ENCODE measurements around the gene NMT1. TPM values are rescaled to one million over a fixed set of nuclear protein-coding genes. Genes with fewer than 3 reads are reported as not detected.

Gene NMT1
- total and polyA plus RNA-seq, 2 of the 13 experiments (the other 11 are each of a cell fraction or from before 2014, with no cell fraction given): 75.7 to 142 TPM

DNA sequence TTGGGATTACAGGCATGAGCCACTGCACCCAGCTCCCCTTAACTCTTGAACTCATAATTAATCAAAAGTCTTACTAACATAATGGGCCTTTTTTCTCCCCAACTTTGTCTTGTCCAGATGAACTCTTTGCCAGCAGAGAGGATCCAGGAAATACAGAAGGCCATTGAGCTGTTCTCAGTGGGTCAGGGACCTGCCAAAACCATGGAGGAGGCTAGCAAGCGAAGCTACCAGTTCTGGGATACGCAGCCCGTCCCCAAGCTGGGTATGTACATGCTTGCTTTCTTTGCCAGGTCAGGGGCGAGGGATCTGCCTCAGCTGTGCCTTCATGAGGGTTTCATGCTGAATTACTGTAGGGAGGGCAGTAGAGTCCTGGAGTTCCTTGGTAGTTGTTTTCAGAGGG lies 25.3 kb downstream of the NMT1 start:
- WGBS (ENCODE audit: low lambda C conversion rate): 95% methylated on average over 4 of the region's 4 CpGs
- H3K9ac ChIP-seq (ENCODE audit: insufficient read depth, low read depth, low read length): no peak overlapping the region
- TF ChIP-seq, protein P1, sequence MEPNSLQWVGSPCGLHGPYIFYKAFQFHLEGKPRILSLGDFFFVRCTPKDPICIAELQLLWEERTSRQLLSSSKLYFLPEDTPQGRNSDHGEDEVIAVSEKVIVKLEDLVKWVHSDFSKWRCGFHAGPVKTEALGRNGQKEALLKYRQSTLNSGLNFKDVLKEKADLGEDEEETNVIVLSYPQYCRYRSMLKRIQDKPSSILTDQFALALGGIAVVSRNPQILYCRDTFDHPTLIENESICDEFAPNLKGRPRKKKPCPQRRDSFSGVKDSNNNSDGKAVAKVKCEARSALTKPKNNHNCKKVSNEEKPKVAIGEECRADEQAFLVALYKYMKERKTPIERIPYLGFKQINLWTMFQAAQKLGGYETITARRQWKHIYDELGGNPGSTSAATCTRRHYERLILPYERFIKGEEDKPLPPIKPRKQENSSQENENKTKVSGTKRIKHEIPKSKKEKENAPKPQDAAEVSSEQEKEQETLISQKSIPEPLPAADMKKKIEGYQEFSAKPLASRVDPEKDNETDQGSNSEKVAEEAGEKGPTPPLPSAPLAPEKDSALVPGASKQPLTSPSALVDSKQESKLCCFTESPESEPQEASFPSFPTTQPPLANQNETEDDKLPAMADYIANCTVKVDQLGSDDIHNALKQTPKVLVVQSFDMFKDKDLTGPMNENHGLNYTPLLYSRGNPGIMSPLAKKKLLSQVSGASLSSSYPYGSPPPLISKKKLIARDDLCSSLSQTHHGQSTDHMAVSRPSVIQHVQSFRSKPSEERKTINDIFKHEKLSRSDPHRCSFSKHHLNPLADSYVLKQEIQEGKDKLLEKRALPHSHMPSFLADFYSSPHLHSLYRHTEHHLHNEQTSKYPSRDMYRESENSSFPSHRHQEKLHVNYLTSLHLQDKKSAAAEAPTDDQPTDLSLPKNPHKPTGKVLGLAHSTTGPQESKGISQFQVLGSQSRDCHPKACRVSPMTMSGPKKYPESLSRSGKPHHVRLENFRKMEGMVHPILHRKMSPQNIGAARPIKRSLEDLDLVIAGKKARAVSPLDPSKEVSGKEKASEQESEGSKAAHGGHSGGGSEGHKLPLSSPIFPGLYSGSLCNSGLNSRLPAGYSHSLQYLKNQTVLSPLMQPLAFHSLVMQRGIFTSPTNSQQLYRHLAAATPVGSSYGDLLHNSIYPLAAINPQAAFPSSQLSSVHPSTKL (CRISPR knock-in tag; IDR thresholded peaks at IDR 0.05): no peak
- TF ChIP-seq PRPF4 (IDR thresholded peaks at IDR 0.05; ENCODE audit: low read depth, low read length, poor library complexity, severe bottlenecking) (no peak), ZNF333 (CRISPR knock-in tag; IDR thresholded peaks at IDR 0.05; ENCODE audit: borderline replicate concordance) (no peak), ARNT (IDR thresholded peaks at IDR 0.05) (no peak), ATAD3A (CRISPR knock-in tag; IDR thresholded peaks at IDR 0.05) (no peak), ZNF441 (CRISPR knock-in tag; IDR thresholded peaks at IDR 0.05; ENCODE audit: borderline replicate concordance) (no peak), EZH2 (conservative IDR thresholded peaks at IDR 0.05; ENCODE audit: low read depth, low read length) (no peak), ZBTB38 (CRISPR knock-in tag; IDR thresholded peaks at IDR 0.05) (no peak), RNF2 (conservative IDR thresholded peaks at IDR 0.05; ENCODE audit: low read depth) (no peak), HDAC1 (CRISPR knock-in tag; IDR thresholded peaks at IDR 0.05) (no peak), HOXA5 (CRISPR knock-in tag; IDR thresholded peaks at IDR 0.05) (no peak), SMARCC2 (IDR thresholded peaks at IDR 0.05) (no peak), ZFY (CRISPR knock-in tag; IDR thresholded peaks at IDR 0.05) (no peak), MAFG (CRISPR knock-in tag; IDR thresholded peaks at IDR 0.05) (no peak), RCOR2 (CRISPR knock-in tag; IDR thresholded peaks at IDR 0.05) (no peak), ELF1 (CRISPR knock-in tag; IDR thresholded peaks at IDR 0.05) (no peak)
- TF ChIP-seq, protein P2, sequence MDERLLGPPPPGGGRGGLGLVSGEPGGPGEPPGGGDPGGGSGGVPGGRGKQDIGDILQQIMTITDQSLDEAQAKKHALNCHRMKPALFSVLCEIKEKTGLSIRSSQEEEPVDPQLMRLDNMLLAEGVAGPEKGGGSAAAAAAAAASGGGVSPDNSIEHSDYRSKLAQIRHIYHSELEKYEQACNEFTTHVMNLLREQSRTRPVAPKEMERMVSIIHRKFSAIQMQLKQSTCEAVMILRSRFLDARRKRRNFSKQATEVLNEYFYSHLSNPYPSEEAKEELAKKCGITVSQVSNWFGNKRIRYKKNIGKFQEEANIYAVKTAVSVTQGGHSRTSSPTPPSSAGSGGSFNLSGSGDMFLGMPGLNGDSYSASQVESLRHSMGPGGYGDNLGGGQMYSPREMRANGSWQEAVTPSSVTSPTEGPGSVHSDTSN (CRISPR knock-in tag; IDR thresholded peaks at IDR 0.05): no peak
- ATAC-seq (no peak), FAIRE-seq (no peak), DNase-seq (ENCODE audit: low spot score) (no peak)
- no peaks in the 10 kb centered on the region for H3K27me3 ChIP-seq (ENCODE audit: control insufficient read depth in 1 of 2, insufficient read depth in 2 of 2, low read length in 2 of 2)
- CTCF ChIA-PET (ENCODE audit: low intra/inter-chr PET ratio, low total read pairs): no interaction called here
- H3K27ac ChIP-seq (ENCODE audit: extremely low read length, insufficient read depth, low read length): peak overlapping the region; percentile 19
- H3K9me3 ChIP-seq (ENCODE audit: low read length): no peaks in the 10 kb centered on the region
- H3K4me1 ChIP-seq (ENCODE audit: insufficient read depth, low read length): peaks cover 18% of the 10 kb centered on the region
- no peaks in the 10 kb centered on the region for H4K20me1 ChIP-seq (ENCODE audit: insufficient read depth, low read length)
- no peak overlapping the region for H3K4me2 ChIP-seq (ENCODE audit: low read depth, low read length)
- H3K79me2 ChIP-seq (ENCODE audit: insufficient read depth, low read length): no peaks in the 10 kb centered on the region
- no peak overlapping the region for H3K4me3 ChIP-seq (replicated peaks in 1 of 3; ENCODE audit: insufficient read depth in 1 of 3, low read depth in 2 of 3, low read length in 3 of 3)
- H2AFZ ChIP-seq (ENCODE audit: low read length): no peak overlapping the region
- intact Hi-C loops (cut with micrococcal nuclease; ENCODE audit: unreplicated experiment): no loop called here
- BruUV-seq (replicated peaks): no TSS peak
- in situ Hi-C loops (cut with HindIII; ENCODE audit: extremely low pct_ligation_motif_present, low pct_unique_long_range_greater_than_20kb): no loop called here
- H3K36me3 ChIP-seq (replicated peaks in 1 of 2; ENCODE audit: control insufficient read depth in 1 of 2, insufficient read depth in 2 of 2, low read length in 2 of 2): peaks cover 43 to 83% of the 10 kb centered on the region in 2 experiments
- POLR2A ChIA-PET: interaction anchor here (0.6 kb wide), 1 partner anchor 14 kb away, joined by 3 read pairs; no protein-coding TSS in a partner anchor

Data from HepG2 (cell line).